GM19023 (cell line): ENCODE data around the gene IL1R2.

Source experiments
- ATAC-seq: cut with Tn5 transposase; IDR thresholded peaks from one replicate; pipeline ENCODE4 v1.9.1; 2021; ENCODE audit warnings: mild to moderate bottlenecking, moderate library complexity; ENCODE audit not compliant: unreplicated experiment

Gene IL1R2

GRCh38 chr2:102074152-102074783 lies 82.5 kb downstream of the IL1R2 start:
- no peak for ATAC-seq

GRCh38 chr2:102075479-102075878 lies 83.7 kb downstream of the IL1R2 start:
- no peak for ATAC-seq

GRCh38 chr2:102076512-102076911 lies 84.8 kb downstream of the IL1R2 start:
- ATAC-seq = no peak
